NCI-H526 treated with DMSO at 0.1 percent for 48 hours (cell line): Measurements from ENCODE around the gene TMEM258.

ENCODE experiments used
- DNase-seq: peaks from one replicate; lab custom pipeline; 2025; lab: John Stamatoyannopoulos, UW

The TMEM258 gene

DNA sequence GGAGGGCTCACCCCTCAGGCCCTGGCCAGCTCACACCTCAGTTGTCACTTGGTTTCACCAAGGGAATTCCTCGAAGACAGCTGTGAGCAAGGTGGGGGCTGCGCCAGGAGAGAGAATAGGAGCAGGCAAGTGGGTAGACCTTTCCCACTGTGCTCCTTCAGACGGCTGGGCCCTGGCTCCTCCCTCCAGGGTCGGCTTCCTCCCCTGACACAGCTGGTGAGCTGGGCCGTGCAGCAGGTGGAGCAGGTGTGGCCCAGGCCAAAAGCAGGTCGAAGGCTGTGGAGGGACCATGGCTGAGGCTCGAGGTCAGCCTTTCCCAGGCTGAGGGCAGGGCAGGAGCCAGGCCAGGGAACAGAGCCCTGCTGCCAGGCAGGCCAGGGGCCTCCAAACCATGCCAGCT, 52.4 kb downstream of the TMEM258 start:
- no peak for DNase-seq

DNA sequence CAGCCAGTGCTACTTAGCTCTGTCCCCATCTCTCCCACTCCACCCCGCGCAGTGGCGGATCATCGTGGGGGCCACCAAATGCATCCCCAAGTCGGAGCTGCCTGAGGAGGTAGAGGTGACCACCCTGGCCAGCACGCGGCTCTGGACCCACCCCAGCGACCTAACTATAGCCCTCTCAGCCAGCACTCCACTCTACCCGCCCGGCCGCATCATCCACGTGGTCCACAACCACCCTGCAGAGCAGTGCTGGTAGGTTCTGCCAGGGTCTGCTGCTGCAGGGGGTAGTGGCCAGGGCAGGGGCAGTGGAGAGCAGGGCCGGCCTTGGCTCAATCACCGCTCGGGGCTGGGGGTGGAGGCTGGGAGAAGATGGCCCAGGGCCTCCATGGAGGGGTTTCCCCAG, 53.0 kb downstream of the TMEM258 start:
- no peak for DNase-seq
